Thoracic aorta (tissue), 2 donors: ENCODE data around the gene NSMF. TPM values are rescaled to one million over a fixed set of nuclear protein-coding genes. Genes with fewer than 3 reads are reported as not detected.
"Not testable (repeated sequence)": the region's sequence is repeated elsewhere in the genome, so short reads cannot be mapped to it uniquely, and the experiment has no call there.

Source experiments
- ATAC-seq: fragments of 150-250 bp; one replicate; pipeline ENCODE4 v1.8.0; 2017; ENCODE audit warnings: low read depth; ENCODE audit not compliant: insufficient number of reproducible peaks, low FRiP score
- DNase-seq: peaks from one replicate; pipeline ENCODE4 v3.0.0-alpha.2; 2020; ENCODE audit warnings: low spot score
- H3K27ac ChIP-seq, 2 donors: fragments of 200-600 bp; sonication (generic); 1 replicate in 1 of 2; 2 replicates in 1 of 2; pipeline ENCODE4 v1.5.1; 2016; ENCODE audit warnings: mild to moderate bottlenecking in 2 of 2, moderate library complexity in 2 of 2
- H3K27me3 ChIP-seq: fragments of 200-600 bp; sonication (generic); replicated peaks from 2 replicates; pipeline ENCODE4 v1.6.0; 2016; ENCODE audit warnings: mild to moderate bottlenecking; ENCODE audit not compliant: insufficient read depth
- H3K36me3 ChIP-seq: fragments of 200-600 bp; sonication (generic); one replicate; pipeline ENCODE4 v1.5.1; 2016
- H3K4me1 ChIP-seq, 2 donors: fragments of 200-600 bp; sonication (generic); 1 replicate in 1 of 2; 2 replicates in 1 of 2; pipeline versions ENCODE4 v1.5.1 to v1.6.0; 2016; ENCODE audit warnings: low read depth in 2 of 2, mild to moderate bottlenecking in 1 of 2; ENCODE audit not compliant: control insufficient read depth in 1 of 2
- H3K4me3 ChIP-seq: fragments of 200-600 bp; sonication (generic); 2 replicates; pipeline ENCODE4 v1.5.1; 2016; ENCODE audit warnings: mild to moderate bottlenecking
- H3K9me3 ChIP-seq: fragments of 200-600 bp; sonication (generic); 2 replicates; pipeline ENCODE4 v1.5.1; 2016
- total RNA-seq, 2 donors: library from RNA; depleted of rRNA; stranded (reverse); fragments of >200 nt; gene quantifications; one replicate each; pipeline versions ENCODE4 v1.1.0 to v1.2.3, GENCODE V29; 2016
- TF ChIP-seq, protein P1 (sequence below): fragments of 200-600 bp; sonication (generic); IDR thresholded peaks from one replicate; pipeline ENCODE4 v1.5.1; 2019; ENCODE audit warnings: antibody characterized with exemption

The NSMF gene
- total RNA-seq, 2 donors from 2014 or later: 168 to 251 TPM

DNA sequence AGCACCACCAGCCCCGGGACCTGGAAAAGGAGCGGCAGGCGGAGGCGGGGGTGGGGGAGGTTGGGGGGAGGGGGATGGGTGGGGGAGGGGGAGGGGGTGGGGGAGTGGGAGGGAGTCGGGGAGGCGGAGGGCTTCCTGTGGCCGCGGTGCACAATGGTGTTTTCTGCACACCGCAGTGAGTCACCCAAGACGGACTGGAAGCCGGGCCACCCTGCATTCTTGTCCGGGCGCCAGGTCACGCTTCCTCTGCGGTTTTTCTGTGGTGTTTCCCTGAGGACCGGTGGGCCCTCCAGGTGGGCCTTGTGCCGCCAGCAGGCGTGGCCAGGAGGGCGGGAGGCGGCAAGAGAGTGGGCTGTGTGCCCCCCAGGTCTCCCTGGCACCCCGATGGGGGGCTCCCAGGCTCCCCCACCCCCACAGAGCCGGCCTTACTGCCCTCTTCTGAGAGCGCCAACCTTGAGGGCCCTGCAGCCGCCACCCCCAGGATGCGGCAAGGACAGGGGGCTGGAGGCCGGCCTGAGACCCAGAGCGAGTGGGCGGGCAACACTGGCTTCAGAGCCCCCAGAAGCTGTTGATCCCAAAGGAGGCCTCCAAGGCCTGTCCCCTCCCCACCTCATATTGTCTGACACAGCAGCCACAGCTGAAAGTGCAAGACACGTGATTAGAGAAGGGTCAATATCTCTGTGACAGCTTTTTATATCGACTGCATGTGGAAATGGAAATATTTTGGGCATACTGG lies 47.3 kb downstream of the NSMF start:
- DNase-seq (peak; percentile 44), ATAC-seq (no peak)
- no peaks in the 10 kb centered on the region for H3K9me3 ChIP-seq
- H3K27ac ChIP-seq: peak overlapping the region; percentile 65 to 81
- H3K4me1 ChIP-seq: peaks cover 25 to 38% of the 10 kb centered on the region in 2 donors
- no peaks in the 10 kb centered on the region for H3K27me3 ChIP-seq
- no peaks in the 10 kb centered on the region for H3K36me3 ChIP-seq
- H3K4me3 ChIP-seq: peak overlapping the region; percentile 56
- TF ChIP-seq, protein P1, sequence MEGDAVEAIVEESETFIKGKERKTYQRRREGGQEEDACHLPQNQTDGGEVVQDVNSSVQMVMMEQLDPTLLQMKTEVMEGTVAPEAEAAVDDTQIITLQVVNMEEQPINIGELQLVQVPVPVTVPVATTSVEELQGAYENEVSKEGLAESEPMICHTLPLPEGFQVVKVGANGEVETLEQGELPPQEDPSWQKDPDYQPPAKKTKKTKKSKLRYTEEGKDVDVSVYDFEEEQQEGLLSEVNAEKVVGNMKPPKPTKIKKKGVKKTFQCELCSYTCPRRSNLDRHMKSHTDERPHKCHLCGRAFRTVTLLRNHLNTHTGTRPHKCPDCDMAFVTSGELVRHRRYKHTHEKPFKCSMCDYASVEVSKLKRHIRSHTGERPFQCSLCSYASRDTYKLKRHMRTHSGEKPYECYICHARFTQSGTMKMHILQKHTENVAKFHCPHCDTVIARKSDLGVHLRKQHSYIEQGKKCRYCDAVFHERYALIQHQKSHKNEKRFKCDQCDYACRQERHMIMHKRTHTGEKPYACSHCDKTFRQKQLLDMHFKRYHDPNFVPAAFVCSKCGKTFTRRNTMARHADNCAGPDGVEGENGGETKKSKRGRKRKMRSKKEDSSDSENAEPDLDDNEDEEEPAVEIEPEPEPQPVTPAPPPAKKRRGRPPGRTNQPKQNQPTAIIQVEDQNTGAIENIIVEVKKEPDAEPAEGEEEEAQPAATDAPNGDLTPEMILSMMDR: no peak

DNA sequence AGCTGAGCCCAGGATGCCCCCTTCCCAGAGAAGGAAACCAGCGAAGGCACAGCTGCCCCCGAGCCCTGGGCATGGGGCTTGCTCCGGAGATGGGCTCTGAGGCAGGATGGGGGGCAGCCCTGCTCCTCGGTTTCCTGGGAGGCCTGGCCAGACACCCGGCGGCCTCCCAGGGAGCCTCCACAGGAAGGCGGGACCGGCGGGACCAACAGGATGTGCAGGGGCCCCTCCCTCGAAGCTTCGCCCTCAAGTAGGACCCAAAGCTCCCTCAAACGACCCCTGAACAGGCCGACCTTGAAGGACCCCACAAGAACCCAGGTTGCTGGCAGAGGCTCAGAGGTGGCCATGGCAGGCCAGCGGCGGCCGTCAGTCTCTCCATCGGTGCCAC lies 47.9 kb downstream of the NSMF start:
- ATAC-seq (no peak), DNase-seq (no peak)
- Histone ChIP-seq H3K4me1 (peaks cover 30 to 44% of the 10 kb centered on the region in 2 donors), H3K27ac (peak overlapping the region in 1 of 2 donors; percentile 48), H3K4me3 (peak overlapping the region; percentile 53), H3K27me3 (no peaks in the 10 kb centered on the region), H3K36me3 (no peaks in the 10 kb centered on the region), H3K9me3 (no peaks in the 10 kb centered on the region)
- TF ChIP-seq, protein P1: no peak

DNA sequence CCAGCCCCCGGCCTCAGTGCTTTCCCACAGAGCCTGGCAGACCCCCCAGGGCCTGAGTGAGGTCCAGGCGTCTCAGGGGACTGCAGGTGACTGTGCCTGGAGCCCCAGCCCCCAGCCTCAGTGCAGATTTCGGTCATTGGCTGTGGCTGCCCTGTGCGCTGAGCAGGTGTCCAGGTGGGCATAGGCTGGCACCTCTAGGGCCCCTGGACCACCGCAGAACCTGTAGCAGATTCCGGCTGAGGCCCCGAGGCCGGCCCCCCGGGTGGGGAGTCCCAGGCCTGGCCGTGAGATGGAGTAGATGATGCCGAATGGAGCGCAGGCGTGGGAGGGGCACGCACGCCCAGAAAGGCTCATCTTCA lies 48.3 kb downstream of the NSMF start:
- Histone ChIP-seq H3K27me3 (no peaks in the 10 kb centered on the region), H3K4me1 (peaks cover 30 to 45% of the 10 kb centered on the region in 2 donors), H3K27ac (peak overlapping the region in 1 of 2 donors; percentile 48), H3K4me3 (peak overlapping the region; percentile 53), H3K9me3 (no peaks in the 10 kb centered on the region), H3K36me3 (no peaks in the 10 kb centered on the region)
- no peak for DNase-seq
- TF ChIP-seq, protein P1: no peak
- no peak for ATAC-seq

DNA sequence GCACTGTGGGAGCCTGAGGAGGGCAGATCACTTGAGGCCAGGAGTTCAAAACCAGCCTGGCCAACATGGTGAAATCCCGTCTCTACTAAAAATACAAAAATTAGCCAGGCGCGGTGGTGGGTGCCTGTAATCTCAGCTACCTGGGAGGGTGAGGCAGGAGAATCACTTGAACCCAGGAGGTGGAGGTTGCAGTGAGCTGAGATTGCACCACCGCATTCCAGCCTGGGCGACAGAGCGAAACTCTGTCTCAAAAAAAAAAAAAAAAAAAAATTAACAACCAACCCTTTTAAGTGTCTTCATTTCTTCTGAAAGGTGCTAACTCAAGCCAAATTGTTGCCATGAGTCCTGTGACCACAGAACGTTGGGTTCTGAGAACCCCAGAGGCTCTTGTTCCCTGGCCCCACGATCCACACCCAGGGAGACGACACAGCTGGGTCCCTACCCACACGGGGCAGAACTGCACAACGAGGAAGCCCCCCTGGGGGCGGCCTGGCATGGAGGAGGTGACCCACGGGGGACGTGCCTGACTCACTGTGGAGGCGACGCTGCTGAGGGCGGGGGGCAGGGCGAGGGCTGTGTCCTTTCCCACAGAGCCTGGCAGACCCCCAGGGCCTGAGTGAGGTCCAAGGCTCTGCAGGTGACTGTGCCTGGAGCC lies 48.8 kb downstream of the NSMF start:
- peaks cover 30 to 45% of the 10 kb centered on the region in 2 donors for H3K4me1 ChIP-seq
- not testable (repeated sequence) for DNase-seq, H3K4me3 ChIP-seq, ATAC-seq, H3K9me3 ChIP-seq, H3K27ac ChIP-seq, H3K27me3 ChIP-seq, H3K36me3 ChIP-seq

DNA sequence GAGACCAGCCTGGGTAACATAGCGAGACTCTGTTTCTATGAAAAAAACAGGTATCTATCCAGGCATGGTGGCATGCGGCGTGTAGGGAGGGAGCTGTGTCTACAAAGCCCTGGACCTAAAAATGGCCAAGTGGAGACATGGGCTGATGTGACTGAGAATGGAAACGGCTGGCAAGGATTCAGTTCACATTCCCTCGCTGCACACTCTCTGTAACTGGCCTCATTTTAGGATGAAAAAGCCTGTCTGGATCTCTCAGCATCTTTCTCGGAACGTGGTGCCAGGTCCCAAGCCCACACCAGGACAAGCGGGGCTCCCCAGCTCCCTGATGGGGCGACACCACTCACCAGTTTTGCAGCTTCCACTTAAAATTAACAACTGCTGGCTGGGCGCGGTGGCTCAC lies 49.6 kb downstream of the NSMF start:
- no peak for ATAC-seq
- H3K4me1 ChIP-seq: peaks cover 26 to 41% of the 10 kb centered on the region in 2 donors
- H3K4me3 ChIP-seq: no peak overlapping the region
- no peaks in the 10 kb centered on the region for H3K9me3 ChIP-seq
- TF ChIP-seq, protein P1: no peak
- peak overlapping the region in 1 of 2 donors; percentile 33 for H3K27ac ChIP-seq
- no peak for DNase-seq
- H3K27me3 ChIP-seq: no peaks in the 10 kb centered on the region
- no peaks in the 10 kb centered on the region for H3K36me3 ChIP-seq
